EH (cell line): Measurements from ENCODE around the gene IRAK2.
"Not testable (repeated sequence)": the region's sequence is repeated elsewhere in the genome, so short reads cannot be mapped to it uniquely, and the experiment has no call there.

Experiments
- DNase-seq: peaks from one replicate; pipeline ENCODE4 v3.0.0-alpha.2; 2015; ENCODE audit warnings: low read depth

The IRAK2 gene

DNA sequence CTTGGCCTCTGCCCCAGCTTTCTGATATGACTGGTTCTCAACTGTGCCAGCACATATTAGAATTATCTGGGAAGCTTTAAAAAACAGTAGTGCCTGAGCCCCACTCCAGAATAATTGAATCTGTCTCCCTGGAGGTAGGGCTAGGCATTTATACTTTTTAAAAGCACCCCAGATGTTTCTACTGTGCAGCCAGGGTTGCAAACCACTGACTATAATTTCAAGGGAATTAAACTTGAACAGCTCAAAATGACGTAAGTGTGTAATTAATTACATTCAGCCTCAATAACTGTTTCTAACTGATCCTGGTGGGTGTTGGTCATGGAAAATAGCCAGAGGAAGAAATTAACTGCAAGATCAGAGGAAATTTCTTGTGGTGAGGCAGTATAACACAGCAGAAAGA, 4.4 kb upstream of the IRAK2 start:
- DNase-seq, result peak; percentile 34

DNA sequence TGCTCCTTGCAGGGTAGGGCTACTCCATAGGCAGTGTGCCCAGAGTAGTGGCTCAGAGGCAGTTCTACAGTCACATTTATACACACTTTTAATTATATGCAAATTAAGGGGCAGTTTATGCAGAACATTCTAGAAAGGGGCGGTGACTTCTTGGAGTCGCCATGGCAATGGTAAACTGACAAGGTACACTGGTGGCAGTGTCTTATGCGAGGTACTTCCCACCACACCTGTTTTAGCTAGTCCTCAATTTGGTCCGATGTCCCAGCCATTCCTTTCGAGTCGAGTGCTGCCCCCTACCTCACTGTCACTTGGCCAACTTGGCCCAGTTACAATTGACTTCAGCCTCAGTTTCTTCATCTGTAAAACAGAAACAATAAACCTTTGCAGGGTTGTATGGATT, 3.8 kb upstream of the IRAK2 start:
- no peak for DNase-seq

DNA sequence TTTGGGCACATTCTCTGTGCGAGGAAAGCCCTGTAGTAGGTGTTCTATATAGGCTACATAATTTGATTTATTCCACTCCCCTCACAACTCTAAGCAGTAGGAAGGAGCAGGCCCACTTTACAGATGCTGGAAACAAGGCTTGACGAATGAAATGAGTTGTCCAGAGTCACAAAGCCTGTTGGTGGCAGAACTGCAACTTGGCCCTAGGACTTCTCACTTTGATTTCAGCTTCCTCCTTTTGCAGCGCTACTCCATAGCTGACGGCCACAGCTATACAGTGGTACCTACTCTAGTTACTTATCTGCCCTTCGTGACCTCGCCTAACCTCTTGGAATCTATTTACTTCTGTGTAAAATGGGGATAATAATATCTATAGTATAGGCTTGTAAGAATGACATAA, 2.5 kb upstream of the IRAK2 start:
- no peak for DNase-seq

DNA sequence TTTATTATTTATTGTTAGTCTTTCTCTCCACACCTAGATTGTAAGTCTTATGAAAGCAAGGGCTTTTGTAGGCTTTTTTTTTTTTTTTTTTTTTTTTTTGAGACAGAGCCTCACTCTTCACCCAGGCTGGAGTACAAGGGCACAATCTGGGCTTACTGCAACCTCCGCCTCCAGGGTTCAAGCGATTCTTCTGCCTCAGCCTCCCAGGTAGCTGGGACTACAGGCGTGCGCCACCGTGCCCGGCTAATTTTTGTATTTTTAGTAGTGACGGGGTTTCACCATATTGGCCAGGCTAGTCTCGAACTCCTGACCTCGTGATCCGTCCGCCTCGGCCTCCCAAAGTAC, 546 bp upstream of the IRAK2 start:
- DNase-seq, result not testable (repeated sequence)

DNA sequence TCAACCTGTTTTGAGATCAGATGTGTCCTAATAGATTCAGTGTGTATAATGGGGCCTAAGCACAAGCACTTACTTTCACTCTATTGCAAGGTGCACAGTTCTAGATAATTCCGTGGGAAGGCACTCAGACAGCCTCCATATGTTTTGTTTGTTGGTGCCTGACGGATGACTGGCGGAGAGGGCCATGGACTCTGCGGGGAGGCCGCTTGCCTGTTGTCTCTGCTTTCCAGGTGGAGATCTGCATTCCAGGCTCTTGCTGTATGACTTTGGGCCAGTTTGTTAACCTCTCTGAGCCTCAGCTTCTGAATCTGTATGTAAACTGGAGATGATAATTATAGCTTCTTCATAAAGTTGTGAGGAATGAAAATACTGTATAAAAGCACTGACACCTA, 1.5 kb downstream of the IRAK2 start:
- no peak for DNase-seq

DNA sequence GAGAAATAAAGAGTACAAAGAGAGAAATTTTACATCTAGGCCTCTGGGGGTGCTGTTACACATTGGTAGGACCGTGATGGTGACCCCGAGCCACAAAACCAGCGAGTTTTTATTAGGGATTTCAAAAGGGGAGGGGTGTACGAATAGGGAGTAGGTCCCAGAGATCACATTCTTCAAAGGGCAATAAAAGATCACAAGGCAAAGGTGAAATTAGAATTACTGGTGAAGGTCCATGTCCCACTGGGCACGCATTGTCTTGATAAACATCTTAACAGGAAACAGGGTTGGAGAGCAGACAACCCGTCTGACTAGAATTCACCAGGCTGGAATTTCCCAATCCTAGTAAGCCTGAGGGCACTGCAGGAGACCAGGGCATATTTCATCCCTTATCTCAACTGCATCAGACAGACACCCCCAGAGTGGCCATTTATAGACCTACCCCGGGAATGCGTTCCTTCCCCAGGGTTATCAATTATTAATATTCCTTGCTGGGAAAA, 4.3 kb downstream of the IRAK2 start:
- DNase-seq, result peak; percentile 27

DNA sequence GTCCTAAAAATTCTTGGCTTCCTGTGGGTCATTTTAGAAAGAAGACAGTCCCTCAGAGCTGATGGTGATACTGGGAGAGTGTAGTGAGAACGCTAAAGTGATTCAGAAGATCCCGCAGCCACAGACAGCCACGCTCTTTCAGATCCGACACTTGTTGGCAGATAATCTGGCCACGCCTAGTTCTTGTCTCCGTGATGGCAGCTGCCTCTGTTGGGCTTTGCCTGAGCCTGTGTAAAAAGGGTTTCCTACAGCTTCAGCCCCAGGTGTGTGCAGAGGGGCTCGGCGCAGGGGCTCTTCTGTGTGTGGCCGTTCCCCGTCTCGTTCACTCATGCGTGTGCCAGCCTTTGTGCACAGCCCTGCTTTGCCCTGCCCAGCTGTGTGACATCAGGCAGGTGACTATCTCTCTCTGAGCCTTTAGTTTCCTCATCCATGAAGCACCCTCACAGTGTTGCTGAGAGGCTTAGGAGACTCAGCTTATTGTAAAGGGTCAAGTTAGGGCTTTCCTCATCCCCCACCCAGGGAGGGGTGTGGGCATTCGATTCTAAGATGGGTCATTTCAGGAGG, 6.3 kb downstream of the IRAK2 start:
- no peak for DNase-seq

DNA sequence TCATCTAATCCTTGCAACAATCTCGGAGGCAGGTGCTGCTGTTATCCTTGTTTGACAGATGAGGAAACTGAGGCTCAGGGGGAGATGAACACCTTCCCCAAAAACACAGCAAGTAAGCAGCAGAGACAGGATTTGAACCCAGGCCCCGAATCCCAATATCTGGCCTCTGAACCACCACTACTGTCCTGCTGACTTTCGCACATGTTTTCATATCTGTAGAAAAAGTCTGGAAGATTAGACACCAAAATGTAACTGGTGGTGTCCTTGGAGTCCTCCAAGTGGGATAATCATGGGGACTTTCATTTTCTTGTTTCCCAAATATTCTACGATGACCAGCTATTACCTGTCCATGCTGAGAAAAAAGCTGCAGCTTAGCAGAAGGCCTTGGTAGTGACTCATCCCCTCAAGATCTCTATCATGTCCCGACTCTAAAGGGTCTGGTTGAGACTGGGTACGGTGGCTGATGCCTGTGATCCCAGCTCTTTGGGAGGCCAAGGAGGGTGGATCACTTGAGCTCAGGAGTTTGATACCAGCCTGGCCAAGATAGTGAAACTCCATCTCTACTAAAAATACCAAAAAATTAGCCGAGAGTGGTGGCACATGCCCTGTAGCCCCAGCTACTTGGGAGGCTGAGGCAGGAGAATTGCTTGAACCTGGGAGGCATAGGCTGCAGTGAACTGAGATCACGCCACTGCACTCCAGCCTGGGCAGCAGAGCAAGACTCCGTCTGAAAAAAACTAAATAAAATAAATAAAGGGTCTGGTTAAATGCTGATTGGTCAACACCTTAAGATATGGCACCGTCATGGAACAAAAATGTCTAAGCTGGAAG, 8.6 kb downstream of the IRAK2 start:
- DNase-seq, result peak; percentile 62

DNA sequence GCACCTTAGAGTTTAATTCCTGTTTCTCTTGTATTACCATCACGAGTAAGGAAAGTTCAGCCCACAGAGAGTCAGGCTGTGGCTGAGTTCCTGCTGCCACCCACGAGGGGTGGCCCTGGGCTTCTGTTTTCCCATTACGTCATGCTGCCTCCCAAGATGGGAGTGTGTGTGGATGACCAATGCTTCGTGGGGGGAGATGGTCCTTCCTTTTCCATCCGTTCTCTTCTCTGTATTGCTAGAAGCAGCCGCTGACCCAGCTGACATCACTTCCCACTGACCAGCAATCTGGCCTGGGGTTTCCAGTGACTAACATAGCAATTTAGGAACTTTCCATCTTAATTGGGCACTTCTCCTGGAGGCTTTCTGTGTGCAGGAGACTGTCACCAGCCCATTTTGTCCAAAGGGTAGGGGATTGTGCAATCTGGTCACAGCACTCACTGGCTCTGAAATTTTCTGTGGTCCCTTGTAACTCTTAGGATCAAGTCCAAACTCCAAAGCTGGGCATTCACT, 9.3 kb downstream of the IRAK2 start:
- peak; percentile 98 for DNase-seq

DNA sequence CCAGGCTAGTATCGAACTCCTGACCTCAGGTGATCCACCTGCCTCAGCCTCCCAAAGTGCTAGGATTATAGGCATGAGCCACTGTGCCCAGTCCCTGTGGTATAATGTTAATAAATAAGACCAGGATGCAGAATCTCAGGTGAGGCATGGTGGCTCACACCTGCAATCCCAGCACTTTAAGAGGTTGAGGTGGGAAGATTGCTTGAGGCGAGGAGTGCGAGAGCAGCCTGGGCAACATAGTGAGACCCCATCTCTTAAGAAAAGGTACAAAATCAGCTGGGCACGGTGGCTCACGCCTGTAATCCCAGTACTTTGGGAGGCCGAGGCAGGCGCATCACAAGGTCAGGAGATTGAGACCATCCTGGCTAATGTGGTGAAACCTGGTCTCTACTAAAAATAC, 10.6 kb downstream of the IRAK2 start:
- not testable (repeated sequence) for DNase-seq

DNA sequence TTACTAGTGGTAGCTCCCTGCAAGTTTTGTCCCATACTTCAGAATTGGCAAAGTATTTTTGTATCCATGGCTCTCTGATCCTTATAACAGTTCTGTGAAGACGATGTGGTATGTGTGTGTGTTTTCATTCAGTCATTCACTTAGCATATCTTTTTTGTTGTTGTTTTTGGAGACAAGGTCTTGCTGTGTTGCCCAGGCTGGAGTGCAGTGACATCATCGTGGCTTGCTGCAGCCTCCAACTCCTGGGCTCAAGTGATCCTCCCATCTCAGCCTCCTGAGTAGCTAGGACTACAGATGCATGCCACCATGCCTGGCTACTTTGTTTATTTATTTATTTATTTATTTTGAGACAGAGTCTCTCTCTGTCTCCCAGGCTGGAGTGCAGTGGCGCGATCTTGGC, 11.4 kb downstream of the IRAK2 start:
- not testable (repeated sequence) for DNase-seq

DNA sequence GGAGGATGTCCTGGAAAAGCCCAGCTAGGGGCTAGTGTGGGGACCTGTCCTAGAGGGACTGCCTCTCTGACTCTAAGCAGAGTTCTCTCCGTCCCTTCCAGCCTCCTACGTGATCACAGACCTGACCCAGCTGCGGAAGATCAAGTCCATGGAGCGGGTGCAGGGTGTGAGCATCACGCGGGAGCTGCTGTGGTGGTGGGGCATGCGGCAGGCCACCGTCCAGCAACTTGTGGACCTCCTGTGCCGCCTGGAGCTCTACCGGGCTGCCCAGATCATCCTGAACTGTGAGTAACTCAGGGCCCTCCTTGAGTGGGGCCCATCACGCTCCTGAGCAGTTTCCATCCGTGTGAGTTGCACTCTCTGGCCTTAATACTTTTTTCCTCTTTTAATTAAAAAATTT, 13.0 kb downstream of the IRAK2 start:
- no peak for DNase-seq

DNA sequence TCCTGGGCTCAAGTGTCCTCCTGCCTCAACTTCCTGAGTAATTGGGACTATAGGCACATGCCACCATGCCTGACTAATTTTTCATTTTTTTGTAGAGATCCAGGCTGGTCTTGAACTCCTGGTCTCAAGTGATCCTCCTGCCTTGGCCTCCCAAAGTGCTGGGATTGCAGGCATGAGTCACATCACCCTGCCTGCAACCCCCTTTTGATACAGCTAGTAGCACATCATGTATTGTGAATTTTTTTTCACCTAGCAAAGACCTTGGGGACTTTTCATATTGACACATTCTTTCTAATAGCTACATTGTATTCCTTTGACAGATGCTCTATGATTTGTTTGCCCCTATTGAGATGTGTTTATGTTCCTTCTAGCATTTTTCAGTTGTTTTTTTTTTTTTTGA, 14.2 kb downstream of the IRAK2 start:
- no peak for DNase-seq

DNA sequence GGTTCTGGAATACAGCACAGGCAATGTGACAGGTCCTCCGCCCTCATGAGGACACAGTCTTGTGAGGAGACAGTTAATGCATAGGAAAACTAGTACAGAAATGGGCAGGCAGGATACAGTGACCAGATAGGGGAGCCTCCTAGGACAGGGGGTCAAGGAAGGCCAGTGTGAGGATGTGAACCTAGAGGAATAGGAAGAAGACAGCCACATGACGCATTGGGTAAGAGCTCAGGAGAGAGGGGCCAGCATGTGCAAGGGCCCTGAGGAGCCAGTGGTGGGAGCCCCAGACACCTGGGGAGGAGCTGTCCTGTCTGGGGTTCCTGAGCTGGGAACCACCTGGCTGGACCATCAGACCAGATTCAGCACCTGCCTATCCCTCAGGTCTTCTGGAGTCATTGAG, 15.6 kb downstream of the IRAK2 start:
- DNase-seq, result no peak

DNA sequence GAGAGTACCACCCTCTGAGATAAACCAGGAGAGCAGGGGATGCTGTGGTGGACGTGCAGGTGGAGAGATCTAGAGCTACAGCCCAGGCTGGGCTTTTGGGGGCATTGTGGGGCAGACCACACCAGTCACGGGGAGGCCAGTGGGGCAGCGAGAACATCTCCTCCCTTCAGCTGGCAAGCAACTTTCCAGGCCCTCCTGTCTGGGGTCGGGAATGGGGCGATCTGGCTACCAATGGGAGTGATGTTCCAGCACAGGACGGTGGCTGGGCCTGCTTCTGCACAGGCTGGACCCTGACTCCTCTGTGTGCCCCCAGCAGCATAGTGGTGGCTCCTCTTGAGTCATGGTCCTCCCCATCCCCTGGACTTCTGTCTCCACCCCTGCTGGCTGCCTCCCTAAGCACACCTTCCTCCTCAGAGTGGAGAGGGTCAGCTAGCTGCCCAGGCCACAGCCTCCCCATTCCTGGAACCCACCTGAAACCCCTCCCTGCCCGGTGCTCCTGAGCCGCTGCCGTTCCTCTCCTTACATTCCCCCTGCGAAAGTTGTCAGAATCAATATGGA, 16.1 kb downstream of the IRAK2 start:
- no peak for DNase-seq

DNA sequence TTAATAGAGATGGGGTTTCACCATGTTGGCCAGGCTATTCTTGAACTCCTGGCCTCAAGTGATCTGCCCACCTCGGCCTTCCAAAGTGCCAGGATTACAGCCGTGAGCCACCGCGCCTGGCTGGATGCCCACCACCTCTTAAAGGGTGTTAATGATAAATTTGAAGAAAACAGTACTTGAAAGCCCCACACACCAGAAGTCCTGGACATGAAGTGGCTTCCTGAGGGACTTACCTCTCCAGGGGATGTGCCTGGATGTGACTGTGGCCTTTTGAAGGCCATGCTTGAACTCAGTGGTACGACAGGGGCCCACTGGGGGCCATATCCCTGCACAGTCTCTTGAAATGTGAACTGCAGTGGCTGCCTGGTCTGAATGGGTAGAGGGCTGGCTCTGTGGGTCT, 18.2 kb downstream of the IRAK2 start:
- no peak for DNase-seq

DNA sequence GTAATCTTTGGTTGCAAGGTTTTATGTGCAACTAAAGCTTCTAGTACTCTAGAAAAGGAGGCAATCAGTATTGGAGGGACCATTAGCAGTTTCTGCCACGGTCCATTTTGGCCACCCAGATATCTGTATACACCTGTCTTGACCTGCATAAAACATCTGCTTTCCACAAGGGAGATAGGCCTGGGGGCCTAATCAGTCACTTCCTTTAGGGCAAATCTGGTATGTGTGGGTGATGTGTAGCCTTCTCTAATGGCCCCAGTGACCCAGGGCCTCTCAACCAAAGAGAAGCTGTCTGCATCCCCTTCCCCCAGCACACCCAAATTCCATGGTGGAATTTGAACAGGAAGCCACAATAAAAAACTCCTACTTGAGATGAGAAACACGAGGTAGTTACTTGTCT, 19.5 kb downstream of the IRAK2 start:
- no peak for DNase-seq

DNA sequence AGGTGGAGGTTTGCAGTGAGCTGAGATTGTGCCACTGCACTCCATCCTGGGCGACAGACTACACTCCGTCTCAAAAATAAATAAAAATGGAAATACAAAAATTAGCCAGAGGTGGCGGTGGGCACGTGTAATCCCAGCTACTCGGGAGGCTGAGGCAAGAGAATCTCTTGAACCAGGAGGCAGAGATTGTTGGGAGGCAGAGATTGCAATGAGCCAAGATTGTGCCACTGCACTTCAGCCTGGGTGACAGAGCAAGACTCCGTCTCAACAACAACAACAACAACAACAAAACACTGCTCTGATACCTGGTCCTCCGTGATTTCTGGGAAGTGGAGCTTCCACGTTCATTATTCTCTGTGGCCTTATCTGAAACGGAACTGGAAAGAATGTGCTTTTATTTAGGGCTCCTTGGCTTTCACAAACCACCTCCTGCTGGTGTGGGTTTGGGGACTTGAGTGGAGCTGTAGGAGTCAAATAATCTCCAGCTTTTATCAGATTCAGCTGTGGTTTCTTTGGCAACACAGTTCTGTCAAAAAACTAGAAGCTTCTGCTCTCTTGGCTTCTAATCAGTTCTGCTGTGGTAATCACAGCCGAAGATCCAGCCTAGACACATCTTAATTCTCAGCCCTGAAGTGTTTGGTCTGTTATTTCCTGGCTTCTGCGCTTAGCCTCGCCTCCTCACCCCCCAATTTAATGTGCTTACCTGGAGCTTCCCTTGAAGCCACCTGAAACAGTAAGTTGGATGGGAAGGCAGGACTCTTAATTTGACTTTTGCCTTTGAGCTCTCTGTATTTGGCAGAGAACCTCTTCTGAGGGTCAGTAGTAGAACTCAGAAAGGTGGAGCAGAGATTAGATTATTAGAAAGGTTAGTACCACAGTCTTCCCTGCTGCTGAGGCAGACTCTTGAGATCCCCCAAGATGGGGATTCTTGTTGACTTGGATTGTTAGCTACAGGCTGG, 21.4 kb downstream of the IRAK2 start:
- peak; percentile 26 for DNase-seq

DNA sequence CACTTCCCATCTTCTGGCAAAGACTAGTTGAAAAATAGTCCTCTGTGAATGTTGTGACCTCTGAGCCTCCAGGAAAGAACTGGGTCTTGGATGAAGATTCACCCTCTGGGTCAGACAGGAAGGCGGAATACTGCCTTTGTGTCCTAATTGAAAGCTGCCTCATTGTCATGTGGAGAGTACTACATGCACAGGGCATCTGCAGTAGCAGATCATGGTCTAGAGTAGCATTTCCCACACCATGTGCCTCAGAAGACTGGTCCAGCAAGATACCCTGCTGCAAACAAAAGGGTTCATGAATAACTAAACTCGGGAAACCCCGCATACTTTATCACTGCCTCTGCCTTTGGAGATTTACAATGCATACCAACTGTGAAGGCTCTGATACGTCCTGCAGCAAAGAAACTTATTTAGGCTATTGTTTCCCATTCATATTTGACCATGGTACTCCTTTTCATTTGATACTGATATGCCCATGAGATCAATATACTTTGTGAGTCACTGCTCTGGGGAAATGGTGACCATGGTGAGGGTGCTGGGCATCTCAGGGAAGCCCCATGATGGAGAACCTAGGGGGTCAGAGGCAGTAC, 22.7 kb downstream of the IRAK2 start:
- no peak for DNase-seq

DNA sequence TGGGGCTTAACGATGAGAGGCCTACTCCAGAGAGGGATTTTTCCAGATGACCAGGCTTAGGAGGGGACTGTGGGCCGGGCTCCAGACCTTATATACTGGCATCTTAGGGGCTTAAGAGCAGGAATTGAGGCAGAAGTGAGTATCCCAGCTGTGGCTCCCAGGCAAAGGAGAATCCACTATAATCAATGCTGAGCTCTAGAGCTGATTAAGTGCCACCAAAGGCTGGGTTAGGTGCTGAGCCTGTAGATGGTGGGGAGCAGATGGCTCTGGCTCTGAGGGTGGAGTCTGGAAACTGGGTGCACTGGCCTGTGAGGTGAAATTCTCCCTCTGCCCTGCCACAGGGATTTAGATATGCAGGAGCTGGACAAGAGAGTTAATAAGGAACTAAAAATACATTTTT, 23.2 kb downstream of the IRAK2 start:
- DNase-seq, result no peak

DNA sequence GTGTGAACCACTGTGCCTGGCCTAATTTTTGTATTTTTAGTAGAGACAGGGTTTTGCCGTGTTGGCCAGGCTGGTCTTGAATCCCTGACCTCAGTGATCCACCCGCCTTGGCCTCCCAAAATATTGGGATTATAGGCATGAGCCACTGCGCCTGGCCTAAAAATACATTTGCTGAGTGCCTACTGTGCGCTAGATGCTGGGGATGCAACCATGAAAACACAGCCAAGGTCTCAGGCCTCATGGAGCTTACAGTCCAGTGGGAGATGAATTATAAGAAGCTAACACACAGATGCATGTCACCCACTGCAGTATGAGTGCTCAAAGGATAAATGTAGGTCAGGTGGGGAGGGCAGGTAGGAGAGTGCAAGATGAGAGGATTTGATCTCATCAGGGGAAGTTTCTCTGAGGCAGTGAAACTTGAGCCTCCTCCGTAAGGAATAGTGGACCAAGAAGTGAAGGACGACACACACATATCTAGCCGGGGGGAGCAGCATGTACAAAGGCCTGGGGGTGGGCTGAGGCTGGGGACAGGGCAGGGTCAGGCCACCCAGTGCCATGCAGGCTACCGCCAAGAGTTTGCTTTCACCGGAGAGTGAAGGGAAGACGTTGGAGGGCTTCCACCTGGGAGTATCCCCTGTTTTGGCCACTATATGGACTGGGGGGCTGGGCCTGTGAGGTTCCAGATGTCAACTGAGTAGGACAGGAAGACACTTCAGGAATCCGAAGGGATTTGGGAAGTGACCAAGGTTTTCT, 24.3 kb downstream of the IRAK2 start:
- no peak for DNase-seq
